SK-N-SH (cell line): ENCODE results near the gene NAA40.

Experiments used
- CTCF ChIP-seq: fragments of 200-600 bp; sonication (generic); IDR thresholded peaks from 2 replicates; pipeline ENCODE4 v1.6.1; 2017; ENCODE audit warnings: antibody characterized with exemption, mild to moderate bottlenecking, moderate library complexity
- EZH2phosphoT487 ChIP-seq: fragments of 200-600 bp; sonication (generic); IDR thresholded peaks from 2 replicates; pipeline ENCODE4 v1.6.1; 2017; ENCODE audit warnings: low read depth, mixed run types, mild to moderate bottlenecking, antibody characterized with exemption, moderate library complexity, borderline replicate concordance
- GABPA ChIP-seq: IDR thresholded peaks from 2 replicates; pipeline ENCODE4 v1.4.0; 2012; ENCODE audit warnings: low read depth, mild to moderate bottlenecking
- IRF3 ChIP-seq: fragments of 150-350 bp; IDR thresholded peaks from 2 replicates; pipeline ENCODE4 v1.6.1; 2016; ENCODE audit warnings: mild to moderate bottlenecking, low read depth, low read length
- MAX ChIP-seq: IDR thresholded peaks from 2 replicates; pipeline ENCODE4 v1.4.0; 2012; ENCODE audit warnings: low read depth
- PBX3 ChIP-seq: IDR thresholded peaks from 2 replicates; pipeline ENCODE4; 2012
- POLR2AphosphoS5 ChIP-seq: IDR thresholded peaks from 2 replicates; pipeline ENCODE4 v1.6.1; 2012; ENCODE audit warnings: low read depth, low read length
- RAD21 ChIP-seq: IDR thresholded peaks from 2 replicates; pipeline ENCODE4 v1.6.1; 2012; ENCODE audit warnings: mild to moderate bottlenecking, low read length
- REST ChIP-seq: IDR thresholded peaks from 2 replicates; pipeline ENCODE4 v1.6.1; 2012; ENCODE audit warnings: mild to moderate bottlenecking, low read depth, low read length, moderate library complexity
- RFX5 ChIP-seq: IDR thresholded peaks from 2 replicates; pipeline ENCODE4 v1.6.1; 2012; ENCODE audit warnings: mild to moderate bottlenecking, improper control_type of control experiment, low read length
- TAF1 ChIP-seq: IDR thresholded peaks from 2 replicates; pipeline ENCODE4 v1.6.1; 2012; ENCODE audit warnings: low read depth, mild to moderate bottlenecking, low read length, moderate library complexity, borderline replicate concordance
- TEAD4 ChIP-seq: IDR thresholded peaks from 2 replicates; pipeline ENCODE4 v1.4.0; 2012; ENCODE audit warnings: mild to moderate bottlenecking, borderline replicate concordance; ENCODE audit not compliant: insufficient read depth
- USF2 ChIP-seq: fragments of 150-350 bp; IDR thresholded peaks from 2 replicates; pipeline ENCODE4 v1.6.1; 2017; ENCODE audit warnings: antibody characterized with exemption, low read length, low read depth, borderline replicate concordance
- ZBTB33 ChIP-seq: IDR thresholded peaks from 2 replicates; pipeline ENCODE4 v1.4.0; 2012; ENCODE audit warnings: low read depth, borderline replicate concordance

- no peak for TF ChIP-seq CTCF
- TF ChIP-seq TEAD4, result no peak
- no peak for TF ChIP-seq MAX
- no peak for TF ChIP-seq REST
- no peak for TF ChIP-seq RFX5
- no peak for TF ChIP-seq POLR2AphosphoS5
- no peak for TF ChIP-seq EZH2phosphoT487
- no peak for TF ChIP-seq RAD21
- TF ChIP-seq USF2, result no peak
- TF ChIP-seq PBX3, result no peak
- TF ChIP-seq GABPA, result no peak
- TF ChIP-seq ZBTB33, result no peak
- TF ChIP-seq IRF3, result no peak
- TF ChIP-seq TAF1, result no peak
Measured at GRCh38 chr11:63931876-63932275, 6.9 kb upstream of the NAA40 start.
